Type B pancreatic cell (in vitro differentiated cells): Measurements from ENCODE around the gene PRRC2B. TPM values are rescaled to one million over a fixed set of nuclear protein-coding genes. Genes with fewer than 3 reads are reported as not detected.

ENCODE experiments used
- DNase-seq: peaks from one replicate; pipeline ENCODE4 v3.0.0; 2021; ENCODE audit warnings: mixed read lengths; ENCODE audit not compliant: unreplicated experiment; ENCODE audit errors: extremely low spot score
- H3K27ac Mint-ChIP-seq: 2 replicates; pipeline ENCODE4 v1.8.0; 2021; ENCODE audit warnings: mild to moderate bottlenecking, mixed read lengths
- H3K27me3 Mint-ChIP-seq: 2 replicates; pipeline ENCODE4 v1.8.0; 2021; ENCODE audit warnings: mixed read lengths
- H3K36me3 Mint-ChIP-seq: 2 replicates; pipeline ENCODE4 v1.8.0; 2021; ENCODE audit warnings: mixed read lengths
- H3K4me1 Mint-ChIP-seq: one replicate; pipeline ENCODE4 v1.8.0; 2021; ENCODE audit warnings: mixed read lengths; ENCODE audit not compliant: unreplicated experiment
- H3K4me3 Mint-ChIP-seq: 2 replicates; pipeline ENCODE4 v1.8.0; 2021; ENCODE audit warnings: mild to moderate bottlenecking, mixed read lengths
- H3K9me3 Mint-ChIP-seq: 2 replicates; pipeline ENCODE4 v1.8.0; 2021; ENCODE audit warnings: mixed read lengths
- total RNA-seq: library from RNA; stranded (reverse); gene quantifications from 2 replicates; pipeline ENCODE4 v1.2.1, GENCODE V29; 2021; ENCODE audit warnings: low replicate concordance
- TF ChIP-seq, protein P1 (sequence below): fragments of 200-600 bp; sonication (generic); conservative IDR thresholded peaks from 2 replicates; pipeline ENCODE4 v1.5.0; 2021; ENCODE audit warnings: antibody characterized with exemption, mild to moderate bottlenecking

Gene PRRC2B
- total RNA-seq, 1 donor from 2014 or later: 300 TPM

DNA sequence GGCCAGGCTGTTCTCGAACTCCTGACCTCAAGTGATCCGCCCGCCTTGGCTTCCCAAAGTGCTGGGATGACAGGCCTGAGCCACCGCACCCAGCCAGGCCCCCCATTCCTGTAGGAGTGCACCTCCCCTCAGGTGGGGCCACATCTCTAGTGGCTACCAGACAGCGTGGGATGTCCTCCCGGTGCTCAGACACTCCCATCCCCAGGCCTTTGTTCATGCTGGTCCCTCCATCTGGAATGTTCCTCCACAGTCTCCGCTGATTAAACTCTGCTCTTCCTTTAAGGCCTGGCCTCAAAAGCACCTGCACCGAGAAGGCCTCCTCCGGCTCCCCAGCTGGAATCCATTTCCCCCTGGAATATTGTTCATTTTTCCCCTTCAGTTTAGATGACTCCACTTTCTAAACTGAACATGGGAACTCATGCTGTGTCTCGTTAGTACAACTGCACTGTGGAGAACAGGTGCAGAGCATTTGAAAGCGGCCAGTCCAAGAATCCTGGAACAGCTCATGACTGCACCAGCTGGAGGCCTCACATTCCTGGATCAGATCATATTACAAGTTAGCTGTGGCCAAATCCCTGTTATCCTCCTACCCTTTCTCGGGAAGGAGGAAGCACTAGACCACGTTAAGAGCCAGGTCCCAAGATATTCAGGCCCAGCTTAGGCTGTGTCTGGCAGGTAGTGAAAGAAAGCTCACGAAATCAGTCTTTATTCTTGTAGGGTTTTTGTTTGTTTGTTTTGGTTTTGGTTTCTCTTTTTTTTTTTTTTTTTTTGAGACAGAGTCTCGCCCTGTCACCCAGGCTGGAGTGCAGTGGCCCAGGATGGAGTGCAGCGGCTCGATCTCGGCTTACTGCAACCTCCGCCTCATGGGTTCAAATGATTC, 10.8 kb upstream of the PRRC2B start:
- TF ChIP-seq, protein P1, sequence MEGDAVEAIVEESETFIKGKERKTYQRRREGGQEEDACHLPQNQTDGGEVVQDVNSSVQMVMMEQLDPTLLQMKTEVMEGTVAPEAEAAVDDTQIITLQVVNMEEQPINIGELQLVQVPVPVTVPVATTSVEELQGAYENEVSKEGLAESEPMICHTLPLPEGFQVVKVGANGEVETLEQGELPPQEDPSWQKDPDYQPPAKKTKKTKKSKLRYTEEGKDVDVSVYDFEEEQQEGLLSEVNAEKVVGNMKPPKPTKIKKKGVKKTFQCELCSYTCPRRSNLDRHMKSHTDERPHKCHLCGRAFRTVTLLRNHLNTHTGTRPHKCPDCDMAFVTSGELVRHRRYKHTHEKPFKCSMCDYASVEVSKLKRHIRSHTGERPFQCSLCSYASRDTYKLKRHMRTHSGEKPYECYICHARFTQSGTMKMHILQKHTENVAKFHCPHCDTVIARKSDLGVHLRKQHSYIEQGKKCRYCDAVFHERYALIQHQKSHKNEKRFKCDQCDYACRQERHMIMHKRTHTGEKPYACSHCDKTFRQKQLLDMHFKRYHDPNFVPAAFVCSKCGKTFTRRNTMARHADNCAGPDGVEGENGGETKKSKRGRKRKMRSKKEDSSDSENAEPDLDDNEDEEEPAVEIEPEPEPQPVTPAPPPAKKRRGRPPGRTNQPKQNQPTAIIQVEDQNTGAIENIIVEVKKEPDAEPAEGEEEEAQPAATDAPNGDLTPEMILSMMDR: no peak
- peak overlapping the region; percentile 33 for H3K4me3 Mint-ChIP-seq
- H3K36me3 Mint-ChIP-seq: no peaks in the 10 kb centered on the region
- peaks cover 7% of the 10 kb centered on the region for H3K4me1 Mint-ChIP-seq
- no peak for DNase-seq
- H3K9me3 Mint-ChIP-seq: no peaks in the 10 kb centered on the region
- H3K27me3 Mint-ChIP-seq: no peaks in the 10 kb centered on the region
- H3K27ac Mint-ChIP-seq: peak overlapping the region; percentile 73

DNA sequence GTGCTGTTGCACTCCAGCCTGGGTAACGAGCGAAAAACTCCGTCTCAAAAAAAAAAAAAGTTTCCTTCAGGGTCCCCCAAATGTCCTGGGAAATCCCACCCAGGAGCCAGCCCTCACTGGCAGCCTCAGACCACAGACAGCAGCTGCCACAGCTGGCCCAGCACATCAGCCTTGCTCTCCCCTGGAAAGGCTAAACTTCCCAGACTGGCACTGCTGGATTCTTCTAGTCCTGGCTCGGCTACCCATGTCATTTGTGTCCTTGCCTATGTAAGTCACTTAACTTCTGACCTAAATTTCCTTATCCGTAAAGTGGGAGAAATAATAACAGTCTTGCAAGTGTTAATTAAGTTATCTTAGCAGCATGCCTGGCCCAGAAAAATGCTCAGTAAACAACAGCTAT, 8.6 kb upstream of the PRRC2B start:
- no peak for DNase-seq
- Mint-ChIP-seq H3K27ac (no peak overlapping the region), H3K36me3 (no peaks in the 10 kb centered on the region), H3K9me3 (no peaks in the 10 kb centered on the region), H3K4me1 (peaks cover 7% of the 10 kb centered on the region), H3K4me3 (no peak overlapping the region), H3K27me3 (no peaks in the 10 kb centered on the region)
- TF ChIP-seq, protein P1: no peak

DNA sequence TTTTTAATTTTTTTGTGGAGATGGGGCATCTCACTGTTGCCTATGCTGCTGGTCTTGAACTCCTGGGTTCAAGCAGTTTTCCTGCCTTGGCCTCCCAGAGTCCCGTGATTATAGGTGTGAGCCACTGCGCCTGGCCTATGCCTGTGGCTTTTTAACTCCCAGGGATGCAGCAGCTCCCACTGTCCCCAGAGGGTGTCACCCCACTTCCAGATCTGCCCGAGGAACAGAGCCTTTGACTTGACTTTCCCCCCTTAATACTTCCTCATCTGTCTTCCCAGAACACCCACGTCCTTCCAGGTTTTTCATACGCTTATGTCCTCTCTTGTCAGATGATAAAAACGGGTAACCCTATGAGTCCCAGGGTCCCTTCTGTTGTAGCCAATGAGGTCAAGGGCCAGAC, 7.6 kb upstream of the PRRC2B start:
- Mint-ChIP-seq H3K9me3 (no peaks in the 10 kb centered on the region), H3K4me1 (peaks cover 7% of the 10 kb centered on the region), H3K27ac (no peak overlapping the region), H3K4me3 (no peak overlapping the region), H3K36me3 (no peaks in the 10 kb centered on the region), H3K27me3 (no peaks in the 10 kb centered on the region)
- TF ChIP-seq, protein P1: no peak
- no peak for DNase-seq

DNA sequence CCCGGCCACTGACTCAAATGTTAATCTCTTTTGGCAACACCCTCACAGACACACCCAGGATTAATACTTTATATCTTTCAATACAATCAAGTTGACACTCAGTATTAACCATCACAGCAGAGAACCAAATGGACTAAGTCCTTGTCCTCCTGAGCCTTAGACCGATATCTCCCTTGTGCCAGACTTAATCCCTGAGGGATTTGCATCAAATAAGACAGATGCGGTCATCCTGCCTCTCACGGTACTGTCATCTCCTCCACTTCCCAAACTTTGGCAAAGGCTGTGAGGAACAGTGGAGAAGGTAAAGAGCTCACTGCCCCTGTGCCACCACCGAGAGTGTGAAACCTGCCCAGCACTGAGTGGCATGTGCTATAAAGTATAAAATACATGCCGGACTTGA, 6.5 kb upstream of the PRRC2B start:
- H3K36me3 Mint-ChIP-seq: no peaks in the 10 kb centered on the region
- no peak overlapping the region for H3K4me3 Mint-ChIP-seq
- no peak overlapping the region for H3K27ac Mint-ChIP-seq
- no peak for DNase-seq
- H3K9me3 Mint-ChIP-seq: no peaks in the 10 kb centered on the region
- TF ChIP-seq, protein P1: no peak
- peaks cover 7% of the 10 kb centered on the region for H3K4me1 Mint-ChIP-seq
- no peaks in the 10 kb centered on the region for H3K27me3 Mint-ChIP-seq

DNA sequence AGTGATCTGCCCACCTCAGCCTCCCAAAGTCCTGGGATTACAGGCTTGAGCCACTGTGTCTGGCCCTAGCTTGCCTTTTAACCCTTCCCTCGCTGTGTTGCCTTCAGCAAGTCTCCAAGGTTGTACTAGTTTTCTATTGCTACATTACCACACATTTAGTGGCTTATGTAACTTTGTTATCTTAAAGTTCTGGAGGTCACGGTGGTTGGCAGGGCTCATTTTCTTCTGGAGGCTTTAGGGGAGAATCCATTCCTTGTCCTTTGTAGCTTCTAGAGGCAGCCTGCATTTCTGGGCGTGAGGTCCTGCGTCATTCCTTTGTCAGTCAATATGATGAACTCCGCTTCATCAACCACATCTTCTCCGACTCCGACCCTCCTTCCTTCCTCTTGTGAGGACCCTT, 2.9 kb upstream of the PRRC2B start:
- Mint-ChIP-seq H3K4me3 (peak overlapping the region; percentile 10), H3K9me3 (no peaks in the 10 kb centered on the region)

More for the DNA sequence above, 2.9 kb upstream of the PRRC2B start:
- Mint-ChIP-seq H3K36me3 (no peaks in the 10 kb centered on the region), H3K27me3 (no peaks in the 10 kb centered on the region), H3K4me1 (peaks cover 20% of the 10 kb centered on the region), H3K27ac (no peak overlapping the region)
- TF ChIP-seq, protein P1: no peak
- no peak for DNase-seq
